ENCODE results near the gene EHMT1. TPM values are rescaled to one million over a fixed set of nuclear protein-coding genes. Genes with fewer than 3 reads are reported as not detected.
"Not testable (repeated sequence)": the region's sequence is repeated elsewhere in the genome, so short reads cannot be mapped to it uniquely, and the experiment has no call there.

The EHMT1 gene
- total RNA-seq, 5 donors from 2014 or later (not counting 1 experiment from before 2014, with no cell fraction given), result 113 to 124 (median 121) TPM

GRCh38 chr9:137620581-137620980 is 1.8 kb downstream of the EHMT1 start:
- ChIA-PET POLR2A (interaction anchor here in 1 of 2 donors (0.6 kb wide), 1 partner anchor 319 kb away, joined by 3 read pairs; no protein-coding TSS in a partner anchor), CTCF (no interaction called here)
- H3K4me1 Mint-ChIP-seq, result peaks cover 51 to 62% (median 56%) of the 10 kb centered on the region in 3 donors
- H3K9me3 Mint-ChIP-seq, result no peaks in the 10 kb centered on the region
- DNase-seq, result no peak
- Histone ChIP-seq H3K4me3 (ENCODE audit: control insufficient read depth in 1 of 2, extremely low read depth in 1 of 2, low read length in 1 of 2) (no peak overlapping the region), H3K36me3 (ENCODE audit: control insufficient read depth in 2 of 2, extremely low read depth in 1 of 2, insufficient read depth in 1 of 2, low read length in 1 of 2) (peaks cover 7 to 8% of the 10 kb centered on the region in 2 donors), H3K9me3 (no peaks in the 10 kb centered on the region), H3K27ac (ENCODE audit: low read length) (no peak overlapping the region), H3K4me1 (ENCODE audit: control insufficient read depth in 1 of 2, extremely low read depth in 1 of 2, insufficient read depth in 2 of 2, low read length in 2 of 2) (peaks cover 27 to 60% of the 10 kb centered on the region in 2 experiments), H3K27me3 (replicated peaks in 1 of 2; ENCODE audit: control insufficient read depth in 2 of 2, extremely low read depth in 1 of 2, insufficient read depth in 2 of 2, low read length in 1 of 2) (no peaks in the 10 kb centered on the region)
- H3K36me3 Mint-ChIP-seq, result peaks cover 3% of the 10 kb centered on the region
- 70% methylated on average over 7 of the region's 7 CpGs for WGBS (ENCODE audit: insufficient coverage)
- peak overlapping the region; percentile 44 to 81 (median 56) for H3K4me3 Mint-ChIP-seq
- no peak for ATAC-seq (replicated peaks in 1 of 4)
- H3K27me3 Mint-ChIP-seq, result no peaks in the 10 kb centered on the region
- H3K27ac Mint-ChIP-seq, result peak overlapping the region in 1 of 2 donors; percentile 50

GRCh38 chr9:137621131-137621757 is 2.4 kb downstream of the EHMT1 start:
- Mint-ChIP-seq H3K9me3 (no peaks in the 10 kb centered on the region), H3K27ac (peak overlapping the region; percentile 36 to 55), H3K4me1 (peaks cover 54 to 62% (median 57%) of the 10 kb centered on the region in 3 donors), H3K27me3 (no peaks in the 10 kb centered on the region), H3K4me3 (peak overlapping the region; percentile 44 to 81 (median 56)), H3K36me3 (peaks cover 3% of the 10 kb centered on the region)
- Histone ChIP-seq H3K27ac (ENCODE audit: low read length) (no peak overlapping the region), H3K4me1 (ENCODE audit: control insufficient read depth in 1 of 2, extremely low read depth in 1 of 2, insufficient read depth in 2 of 2, low read length in 2 of 2) (peaks cover 27 to 65% of the 10 kb centered on the region in 2 experiments), H3K4me3 (ENCODE audit: control insufficient read depth in 1 of 2, extremely low read depth in 1 of 2, low read length in 1 of 2) (no peak overlapping the region), H3K36me3 (ENCODE audit: control insufficient read depth in 2 of 2, extremely low read depth in 1 of 2, insufficient read depth in 1 of 2, low read length in 1 of 2) (peaks cover 5 to 7% of the 10 kb centered on the region in 2 donors), H3K9me3 (no peaks in the 10 kb centered on the region), H3K27me3 (replicated peaks in 1 of 2; ENCODE audit: control insufficient read depth in 2 of 2, extremely low read depth in 1 of 2, insufficient read depth in 2 of 2, low read length in 1 of 2) (no peaks in the 10 kb centered on the region)
- no peak for ATAC-seq (replicated peaks in 1 of 4)
- POLR2A ChIA-PET, result interaction anchor here in 1 of 2 donors (0.6 kb wide), 1 partner anchor 320 kb away, joined by 3 read pairs; no protein-coding TSS in a partner anchor
- CTCF ChIA-PET, result no interaction called here
- DNase-seq, result peak in 1 of 35 experiments; percentile 36
- WGBS (ENCODE audit: insufficient coverage), result 100% methylated on average over 1 of the region's 6 CpGs

- CTCF ChIA-PET; H3K9me3 ChIP-seq; H3K36me3 Mint-ChIP-seq; H3K4me3 ChIP-seq (ENCODE audit: control insufficient read depth in 1 of 2, extremely low read depth in 1 of 2, low read length in 1 of 2); H3K27ac ChIP-seq (ENCODE audit: low read length); H3K27me3 ChIP-seq (replicated peaks in 1 of 2; ENCODE audit: control insufficient read depth in 2 of 2, extremely low read depth in 1 of 2, insufficient read depth in 2 of 2, low read length in 1 of 2); H3K9me3 Mint-ChIP-seq; ATAC-seq (replicated peaks in 1 of 4); H3K36me3 ChIP-seq (ENCODE audit: control insufficient read depth in 2 of 2, extremely low read depth in 1 of 2, insufficient read depth in 1 of 2, low read length in 1 of 2); H3K27me3 Mint-ChIP-seq; POLR2A ChIA-PET; DNase-seq: not testable (repeated sequence)
- peak overlapping the region in 2 of 3 donors; percentile 24 to 58 for H3K4me3 Mint-ChIP-seq
- WGBS (ENCODE audit: insufficient coverage), result 91% methylated on average over 6 of the region's 8 CpGs
- H3K27ac Mint-ChIP-seq, result peak overlapping the region; percentile 34 to 36
- peaks cover 57 to 63% (median 62%) of the 10 kb centered on the region in 3 donors for H3K4me1 Mint-ChIP-seq
- peaks cover 27 to 71% of the 10 kb centered on the region in 2 experiments for H3K4me1 ChIP-seq (ENCODE audit: control insufficient read depth in 1 of 2, extremely low read depth in 1 of 2, insufficient read depth in 2 of 2, low read length in 2 of 2)
Measured at GRCh38 chr9:137622211-137622610, 3.4 kb downstream of the EHMT1 start.

GRCh38 chr9:137626464-137626863 is 7.7 kb downstream of the EHMT1 start:
- H3K27me3 ChIP-seq (replicated peaks in 1 of 2; ENCODE audit: control insufficient read depth in 2 of 2, extremely low read depth in 1 of 2, insufficient read depth in 2 of 2, low read length in 1 of 2), result no peaks in the 10 kb centered on the region
- POLR2A ChIA-PET, result no interaction called here
- WGBS (ENCODE audit: insufficient coverage), result no CpG with 5 or more reads among the region's 4 CpGs
- H3K4me3 Mint-ChIP-seq, result peak overlapping the region in 1 of 3 donors; percentile 44
- H3K9me3 ChIP-seq, result no peaks in the 10 kb centered on the region
- peaks cover 2 to 7% of the 10 kb centered on the region in 2 donors for H3K36me3 ChIP-seq (ENCODE audit: control insufficient read depth in 2 of 2, extremely low read depth in 1 of 2, insufficient read depth in 1 of 2, low read length in 1 of 2)
- peak overlapping the region; percentile 69 to 83 for H3K27ac Mint-ChIP-seq
- no peak overlapping the region for H3K4me3 ChIP-seq (ENCODE audit: control insufficient read depth in 1 of 2, extremely low read depth in 1 of 2, low read length in 1 of 2)
- no peak overlapping the region for H3K27ac ChIP-seq (ENCODE audit: low read length)
- no peak for ATAC-seq (replicated peaks in 1 of 4)
- peaks cover 3% of the 10 kb centered on the region for H3K36me3 Mint-ChIP-seq
- no peaks in the 10 kb centered on the region for H3K9me3 Mint-ChIP-seq
- H3K27me3 Mint-ChIP-seq, result no peaks in the 10 kb centered on the region
- no peak for DNase-seq
- H3K4me1 Mint-ChIP-seq, result peaks cover 61 to 68% (median 67%) of the 10 kb centered on the region in 3 donors
- peaks cover 22 to 73% of the 10 kb centered on the region in 2 experiments for H3K4me1 ChIP-seq (ENCODE audit: control insufficient read depth in 1 of 2, extremely low read depth in 1 of 2, insufficient read depth in 2 of 2, low read length in 2 of 2)
- CTCF ChIA-PET, result no interaction called here

GRCh38 chr9:137627406-137627805 is 8.6 kb downstream of the EHMT1 start:
- H3K27ac Mint-ChIP-seq; H3K36me3 ChIP-seq (ENCODE audit: control insufficient read depth in 2 of 2, extremely low read depth in 1 of 2, insufficient read depth in 1 of 2, low read length in 1 of 2); DNase-seq; H3K9me3 ChIP-seq; CTCF ChIA-PET; H3K27me3 Mint-ChIP-seq; H3K4me3 ChIP-seq (ENCODE audit: control insufficient read depth in 1 of 2, extremely low read depth in 1 of 2, low read length in 1 of 2); H3K9me3 Mint-ChIP-seq; H3K27ac ChIP-seq (ENCODE audit: low read length); H3K36me3 Mint-ChIP-seq; POLR2A ChIA-PET; H3K27me3 ChIP-seq (replicated peaks in 1 of 2; ENCODE audit: control insufficient read depth in 2 of 2, extremely low read depth in 1 of 2, insufficient read depth in 2 of 2, low read length in 1 of 2); ATAC-seq (replicated peaks in 1 of 4): not testable (repeated sequence)
- no CpG with 5 or more reads among the region's 14 CpGs for WGBS (ENCODE audit: insufficient coverage)
- peak overlapping the region in 1 of 3 donors; percentile 79 for H3K4me3 Mint-ChIP-seq
- peaks cover 64 to 71% (median 70%) of the 10 kb centered on the region in 3 donors for H3K4me1 Mint-ChIP-seq
- peaks cover 24 to 72% of the 10 kb centered on the region in 2 experiments for H3K4me1 ChIP-seq (ENCODE audit: control insufficient read depth in 1 of 2, extremely low read depth in 1 of 2, insufficient read depth in 2 of 2, low read length in 2 of 2)

- Mint-ChIP-seq H3K9me3 (no peaks in the 10 kb centered on the region), H3K36me3 (no peaks in the 10 kb centered on the region), H3K27me3 (no peaks in the 10 kb centered on the region), H3K4me1 (peaks cover 68 to 79% (median 78%) of the 10 kb centered on the region in 3 donors), H3K27ac (peak overlapping the region; percentile 57 to 66), H3K4me3 (peak overlapping the region in 1 of 3 donors; percentile 63)
- no CpG with 5 or more reads among the region's 1 CpG for WGBS (ENCODE audit: insufficient coverage)
- no peaks in the 10 kb centered on the region for H3K27me3 ChIP-seq (replicated peaks in 1 of 2; ENCODE audit: control insufficient read depth in 2 of 2, extremely low read depth in 1 of 2, insufficient read depth in 2 of 2, low read length in 1 of 2)
- DNase-seq, result no peak
- CTCF ChIA-PET, result no interaction called here
- H3K4me3 ChIP-seq (ENCODE audit: control insufficient read depth in 1 of 2, extremely low read depth in 1 of 2, low read length in 1 of 2), result no peak overlapping the region
- no peak overlapping the region for H3K27ac ChIP-seq (ENCODE audit: low read length)
- H3K4me1 ChIP-seq (ENCODE audit: control insufficient read depth in 1 of 2, extremely low read depth in 1 of 2, insufficient read depth in 2 of 2, low read length in 2 of 2), result peaks cover 24 to 62% of the 10 kb centered on the region in 2 experiments
- ATAC-seq (replicated peaks in 1 of 4), result no peak
- no peaks in the 10 kb centered on the region for H3K9me3 ChIP-seq
- H3K36me3 ChIP-seq (ENCODE audit: control insufficient read depth in 2 of 2, extremely low read depth in 1 of 2, insufficient read depth in 1 of 2, low read length in 1 of 2), result peaks cover 0 to 5% of the 10 kb centered on the region in 2 donors
- POLR2A ChIA-PET, result no interaction called here
Measured at GRCh38 chr9:137630126-137630525, 11.3 kb downstream of the EHMT1 start.

All from T-cell (primary cell).